H9 (cell line): ENCODE data around the gene DESI2. TPM values are rescaled to one million over a fixed set of nuclear protein-coding genes. Genes with fewer than 3 reads are reported as not detected.

Experiments used
- DNase-seq: peaks from one replicate; pipeline ENCODE4 v3.0.0-alpha.2; 2017
- H2AFZ ChIP-seq: one replicate; pipeline ENCODE4 v1.6.1; 2013; ENCODE audit warnings: mild to moderate bottlenecking, low read length, control low read depth, moderate library complexity
- H2AK5ac ChIP-seq: 2 replicates; pipeline ENCODE4 v1.6.1; 2013; ENCODE audit warnings: low read length, control low read depth, mixed read lengths; ENCODE audit not compliant: insufficient read length
- H2BK120ac ChIP-seq: one replicate; pipeline ENCODE4 v1.6.1; 2013; ENCODE audit warnings: low read depth, mild to moderate bottlenecking, low read length, control low read depth, inconsistent platforms; ENCODE audit not compliant: poor library complexity, severe bottlenecking
- H2BK12ac ChIP-seq: 2 replicates; pipeline ENCODE4 v1.6.1; 2013; ENCODE audit warnings: low read length, control low read depth, mixed read lengths, low read depth; ENCODE audit not compliant: insufficient read length
- H2BK15ac ChIP-seq: 2 replicates; pipeline ENCODE4 v1.6.1; 2013; ENCODE audit warnings: low read depth, low read length, control low read depth
- H2BK20ac ChIP-seq: one replicate; pipeline ENCODE4 v1.6.1; 2013; ENCODE audit warnings: low read depth, mild to moderate bottlenecking, low read length, control low read depth, inconsistent platforms; ENCODE audit not compliant: poor library complexity, severe bottlenecking
- H2BK5ac ChIP-seq: 2 replicates; pipeline ENCODE4 v1.6.1; 2013; ENCODE audit warnings: low read length, control low read depth, mixed read lengths; ENCODE audit not compliant: insufficient read length
- H3K14ac ChIP-seq: 2 replicates; pipeline ENCODE4 v1.6.1; 2013; ENCODE audit warnings: low read length, control low read depth; ENCODE audit not compliant: insufficient read depth
- H3K18ac ChIP-seq: 2 replicates; pipeline ENCODE4 v1.6.1; 2013; ENCODE audit warnings: low read depth, mild to moderate bottlenecking, mixed read lengths, low read length, control low read depth; ENCODE audit not compliant: insufficient read length
- H3K23ac ChIP-seq: 2 replicates; pipeline ENCODE4 v1.6.1; 2013; ENCODE audit warnings: low read length, control low read depth, mixed read lengths, low read depth; ENCODE audit not compliant: insufficient read length
- H3K23me2 ChIP-seq: 2 replicates; pipeline ENCODE4 v1.6.1; 2013; ENCODE audit warnings: low read depth, mild to moderate bottlenecking, mixed read lengths, low read length, control low read depth; ENCODE audit not compliant: insufficient read length, poor library complexity, severe bottlenecking
- H3K27ac ChIP-seq: 2 replicates; pipeline ENCODE4 v1.5.1; 2013; ENCODE audit warnings: low read length, control low read depth, mixed read lengths, low read depth; ENCODE audit not compliant: insufficient read length
- H3K27me3 ChIP-seq: 2 replicates; pipeline ENCODE4 v1.6.1; 2013; ENCODE audit warnings: low read length, control low read depth, inconsistent platforms; ENCODE audit not compliant: insufficient read depth
- H3K4ac ChIP-seq: 2 replicates; pipeline ENCODE4 v1.6.1; 2013; ENCODE audit warnings: low read depth, mild to moderate bottlenecking, control low read depth, inconsistent platforms, low read length, moderate library complexity
- H3K4me1 ChIP-seq: 2 replicates; pipeline ENCODE4 v1.6.1; 2013; ENCODE audit warnings: low read length, control low read depth, inconsistent platforms; ENCODE audit not compliant: insufficient read depth
- H3K4me2 ChIP-seq: 2 replicates; pipeline ENCODE4 v1.6.1; 2013; ENCODE audit warnings: low read length, control low read depth, mixed read lengths; ENCODE audit not compliant: insufficient read length, insufficient read depth
- H3K56ac ChIP-seq: 2 replicates; pipeline ENCODE4 v1.6.1; 2013; ENCODE audit warnings: low read depth, mild to moderate bottlenecking, mixed read lengths, low read length, control low read depth; ENCODE audit not compliant: insufficient read length
- H3K79me1 ChIP-seq: 2 replicates; pipeline ENCODE4 v1.6.1; 2013; ENCODE audit warnings: low read depth, mild to moderate bottlenecking, moderate library complexity, low read length, control low read depth, inconsistent platforms; ENCODE audit not compliant: insufficient read depth, poor library complexity, severe bottlenecking
- H3K79me2 ChIP-seq: 2 replicates; pipeline ENCODE4 v1.6.1; 2013; ENCODE audit warnings: low read length, control low read depth, inconsistent platforms; ENCODE audit not compliant: insufficient read depth
- H3K9ac ChIP-seq: 2 replicates; pipeline ENCODE4 v1.6.1; 2013; ENCODE audit warnings: low read length, control low read depth, mixed read lengths; ENCODE audit not compliant: insufficient read length; ENCODE audit errors: extremely low read depth
- H3K9me3 ChIP-seq: one replicate; pipeline ENCODE4 v1.6.1; 2013; ENCODE audit warnings: low read depth, low read length, inconsistent platforms; ENCODE audit not compliant: control insufficient read depth
- H3T11ph ChIP-seq: one replicate; pipeline ENCODE4 v1.6.1; 2013; ENCODE audit warnings: mild to moderate bottlenecking, low read length, control low read depth, inconsistent platforms
- H4K20me1 ChIP-seq: one replicate; pipeline ENCODE4 v1.6.1; 2013; ENCODE audit not compliant: control insufficient read depth, insufficient read length, insufficient read depth
- H4K5ac ChIP-seq: 2 replicates; pipeline ENCODE4 v1.6.1; 2013; ENCODE audit warnings: low read depth, mild to moderate bottlenecking, mixed read lengths, low read length, control low read depth; ENCODE audit not compliant: insufficient read length
- H4K8ac ChIP-seq: replicated peaks from 2 replicates; pipeline ENCODE4 v1.6.1; 2013; ENCODE audit warnings: low read length, control low read depth, mixed read lengths, low read depth; ENCODE audit not compliant: insufficient read length
- H4K91ac ChIP-seq: 2 replicates; pipeline ENCODE4 v1.6.1; 2013; ENCODE audit warnings: low read depth, mild to moderate bottlenecking, moderate library complexity, mixed read lengths, low read length, control low read depth; ENCODE audit not compliant: insufficient read length
- H3K27ac Mint-ChIP-seq, 3 experiments: 2 replicates in 2 of 3; 3 replicates in 1 of 3; pipeline ENCODE4 v1.8.0; 2020 to 2021; ENCODE audit warnings: mixed read lengths in 3 of 3, mild to moderate bottlenecking in 1 of 3, moderate library complexity in 1 of 3
- H3K27me3 Mint-ChIP-seq: 2 replicates; pipeline ENCODE4 v1.8.0; 2021; ENCODE audit warnings: low read depth, mild to moderate bottlenecking, moderate library complexity, mixed read lengths
- H3K36me3 Mint-ChIP-seq, 3 experiments: 2 replicates in 2 of 3; 3 replicates in 1 of 3; pipeline ENCODE4 v1.8.0; 2020 to 2021; ENCODE audit warnings: low read depth in 3 of 3, mixed read lengths in 3 of 3; ENCODE audit not compliant: insufficient read depth in 1 of 3
- H3K4me1 Mint-ChIP-seq, 2 experiments: 2 replicates each; pipeline ENCODE4 v1.8.0; 2020; ENCODE audit warnings: mixed read lengths in 2 of 2
- H3K4me3 Mint-ChIP-seq, 2 experiments: 2 replicates in 1 of 2; 3 replicates in 1 of 2; pipeline ENCODE4 v1.8.0; 2020 to 2021; ENCODE audit warnings: mild to moderate bottlenecking in 2 of 2, mixed read lengths in 2 of 2, moderate library complexity in 1 of 2
- H3K9me3 Mint-ChIP-seq, 2 experiments: 2 replicates in 1 of 2; 3 replicates in 1 of 2; pipeline ENCODE4 v1.8.0; 2020; ENCODE audit warnings: mild to moderate bottlenecking in 2 of 2, mixed read lengths in 2 of 2, moderate library complexity in 1 of 2
- WGBS: extraction: QIAGEN DNeasy Blood & Tissue Kit; methylation state at CpG from one replicate; pipeline ENCODE4 v1.1.7; 2013; ENCODE audit warnings: missing lambda C conversion rate, low lambda C conversion rate, mixed read lengths; ENCODE audit not compliant: insufficient read length; ENCODE audit errors: extremely low coverage; 5-methylcytosine and 5-hydroxymethylcytosine counted together
- total RNA-seq: library from RNA; stranded (reverse); gene quantifications from 2 replicates; pipeline ENCODE4 v1.2.1, GENCODE V29; 2021
- TF ChIP-seq, protein P1 (sequence below): fragments of 200-600 bp; sonication (generic); conservative IDR thresholded peaks from 3 replicates; pipeline ENCODE4 v1.8.0; 2021; ENCODE audit warnings: antibody characterized with exemption, mild to moderate bottlenecking

Gene DESI2
- total RNA-seq, 1 experiment from 2014 or later: 89.9 TPM

DNA sequence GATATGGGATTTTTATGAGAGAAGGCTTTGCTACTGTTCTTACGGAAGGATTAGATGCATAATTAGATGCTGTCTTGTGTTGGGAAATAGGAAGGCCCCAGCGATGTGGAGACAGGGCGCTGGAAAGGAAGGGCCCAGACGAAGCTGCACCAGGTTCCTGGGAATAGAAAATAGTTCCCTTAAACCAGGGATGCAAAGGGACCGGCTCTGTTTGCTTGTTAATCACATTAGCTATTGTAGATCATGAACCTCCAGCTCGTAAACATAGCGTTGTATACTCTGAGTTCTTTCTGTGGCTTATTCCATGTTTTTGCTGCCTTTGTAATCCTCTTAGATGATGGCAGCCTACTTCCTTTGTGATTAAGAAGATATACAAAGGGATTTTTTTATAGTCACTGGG, 102.7 kb downstream of the DESI2 start:
- DNase-seq: no peak
- Histone ChIP-seq H3K27ac (no peak overlapping the region), H3K18ac (no peak overlapping the region), H3K79me2 (no peaks in the 10 kb centered on the region), H2BK5ac (no peak overlapping the region), H3K4ac (no peak overlapping the region), H3K9me3 (no peaks in the 10 kb centered on the region), H3K4me1 (peaks cover 2% of the 10 kb centered on the region; the same call in 1 of the 2 replicates), H2BK20ac (no peak overlapping the region), H2BK120ac (no peak overlapping the region), H3K9ac (no peak overlapping the region), H3K79me1 (no peaks in the 10 kb centered on the region), H4K91ac (no peak overlapping the region), H4K20me1 (no peaks in the 10 kb centered on the region), H2BK12ac (no peak overlapping the region), H3K23me2 (no peaks in the 10 kb centered on the region), H3K23ac (no peak overlapping the region), H2BK15ac (no peak overlapping the region), H3K4me2 (no peak overlapping the region), H4K8ac (no peak overlapping the region), H2AK5ac (no peak overlapping the region), H3K27me3 (no peaks in the 10 kb centered on the region), H4K5ac (no peak overlapping the region), H3K56ac (no peak overlapping the region), H3K14ac (no peak overlapping the region), H2AFZ (no peak overlapping the region), H3T11ph (no peak overlapping the region)
- Mint-ChIP-seq H3K9me3 (no peaks in the 10 kb centered on the region), H3K27me3 (no peaks in the 10 kb centered on the region), H3K36me3 (no peaks in the 10 kb centered on the region), H3K4me1 (peaks cover 21 to 25% of the 10 kb centered on the region in 2 experiments), H3K27ac (no peak overlapping the region), H3K4me3 (no peak overlapping the region)
- TF ChIP-seq, protein P1, sequence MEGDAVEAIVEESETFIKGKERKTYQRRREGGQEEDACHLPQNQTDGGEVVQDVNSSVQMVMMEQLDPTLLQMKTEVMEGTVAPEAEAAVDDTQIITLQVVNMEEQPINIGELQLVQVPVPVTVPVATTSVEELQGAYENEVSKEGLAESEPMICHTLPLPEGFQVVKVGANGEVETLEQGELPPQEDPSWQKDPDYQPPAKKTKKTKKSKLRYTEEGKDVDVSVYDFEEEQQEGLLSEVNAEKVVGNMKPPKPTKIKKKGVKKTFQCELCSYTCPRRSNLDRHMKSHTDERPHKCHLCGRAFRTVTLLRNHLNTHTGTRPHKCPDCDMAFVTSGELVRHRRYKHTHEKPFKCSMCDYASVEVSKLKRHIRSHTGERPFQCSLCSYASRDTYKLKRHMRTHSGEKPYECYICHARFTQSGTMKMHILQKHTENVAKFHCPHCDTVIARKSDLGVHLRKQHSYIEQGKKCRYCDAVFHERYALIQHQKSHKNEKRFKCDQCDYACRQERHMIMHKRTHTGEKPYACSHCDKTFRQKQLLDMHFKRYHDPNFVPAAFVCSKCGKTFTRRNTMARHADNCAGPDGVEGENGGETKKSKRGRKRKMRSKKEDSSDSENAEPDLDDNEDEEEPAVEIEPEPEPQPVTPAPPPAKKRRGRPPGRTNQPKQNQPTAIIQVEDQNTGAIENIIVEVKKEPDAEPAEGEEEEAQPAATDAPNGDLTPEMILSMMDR: no peak
- WGBS: no CpG with 5 or more reads among the region's 7 CpGs
